GM23338 (cell line): ENCODE measurements around the gene SNCA. TPM values are rescaled to one million over a fixed set of nuclear protein-coding genes. Genes with fewer than 3 reads are reported as not detected.

Experiments used
- ATAC-seq: fragments of 200-7000 bp; cut with Tn5 transposase; 3 replicates; pipeline ENCODE4 v1.9.1; 2020
- DNase-seq: peaks from one replicate; pipeline ENCODE4 v3.0.0-alpha.2; 2015; ENCODE audit warnings: low spot score
- H2AFZ ChIP-seq: fragments of 200-600 bp; sonication (generic); 2 replicates; pipeline ENCODE4 v1.8.0; 2016; ENCODE audit warnings: antibody characterized with exemption, mild to moderate bottlenecking, moderate library complexity
- H3F3A ChIP-seq: fragments of 200-600 bp; sonication (generic); replicated peaks from 2 replicates; pipeline ENCODE4 v1.8.0; 2017; ENCODE audit warnings: antibody characterized with exemption, mixed run types, low read depth
- H3K27ac ChIP-seq: fragments of 200-600 bp; sonication (generic); 2 replicates; pipeline ENCODE4 v1.6.1; 2016; ENCODE audit warnings: low read depth
- H3K27me3 ChIP-seq: fragments of 200-600 bp; sonication (generic); 2 replicates; pipeline ENCODE4 v1.8.0; 2016; ENCODE audit warnings: mild to moderate bottlenecking, mixed run types, moderate library complexity; ENCODE audit not compliant: insufficient read depth
- H3K36me3 ChIP-seq: fragments of 200-600 bp; sonication (generic); 2 replicates; pipeline ENCODE4 v1.8.0; 2016; ENCODE audit warnings: mild to moderate bottlenecking; ENCODE audit not compliant: insufficient read depth
- H3K4me1 ChIP-seq: fragments of 200-600 bp; sonication (generic); 2 replicates; pipeline ENCODE4 v1.8.0; 2016; ENCODE audit warnings: mild to moderate bottlenecking, moderate library complexity; ENCODE audit not compliant: insufficient read depth
- H3K4me2 ChIP-seq: fragments of 200-600 bp; sonication (generic); 2 replicates; pipeline ENCODE4 v1.7.1; 2017; ENCODE audit warnings: mixed run types
- H3K4me3 ChIP-seq: fragments of 200-600 bp; sonication (generic); 2 replicates; pipeline ENCODE4 v1.6.1; 2016; ENCODE audit warnings: mixed run types
- H3K79me2 ChIP-seq: fragments of 200-600 bp; sonication (generic); replicated peaks from 2 replicates; pipeline ENCODE4 v1.8.0; 2017; ENCODE audit warnings: mild to moderate bottlenecking; ENCODE audit not compliant: insufficient read depth
- H3K9me2 ChIP-seq: fragments of 200-600 bp; sonication (generic); 2 replicates; pipeline ENCODE4 v1.8.0; 2017; ENCODE audit not compliant: insufficient read depth
- H4K20me1 ChIP-seq: fragments of 200-600 bp; sonication (generic); replicated peaks from 2 replicates; pipeline ENCODE4 v1.8.0; 2017; ENCODE audit warnings: mild to moderate bottlenecking; ENCODE audit not compliant: insufficient read depth
- H3K27ac Mint-ChIP-seq: 2 replicates; pipeline ENCODE4 v1.8.0; 2020; ENCODE audit warnings: inconsistent platforms, mild to moderate bottlenecking, moderate library complexity, mixed read lengths
- H3K27me3 Mint-ChIP-seq: 3 replicates; pipeline ENCODE4 v1.8.0; 2022; ENCODE audit warnings: low read depth, mild to moderate bottlenecking, moderate library complexity, mixed read lengths, inconsistent platforms; ENCODE audit not compliant: insufficient read depth, poor library complexity
- H3K36me3 Mint-ChIP-seq: 3 replicates; pipeline ENCODE4 v1.8.0; 2021; ENCODE audit warnings: low read depth, mild to moderate bottlenecking, inconsistent platforms, moderate library complexity, mixed read lengths
- H3K4me1 Mint-ChIP-seq: 3 replicates; pipeline ENCODE4 v1.8.0; 2020; ENCODE audit warnings: mild to moderate bottlenecking, inconsistent platforms, mixed read lengths
- H3K4me3 Mint-ChIP-seq: 3 replicates; pipeline ENCODE4 v1.8.0; 2021; ENCODE audit warnings: moderate library complexity, mild to moderate bottlenecking, inconsistent platforms, mixed read lengths
- H3K9me3 Mint-ChIP-seq: 3 replicates; pipeline ENCODE4 v1.8.0; 2020; ENCODE audit warnings: moderate library complexity, mild to moderate bottlenecking, inconsistent platforms, mixed read lengths
- polyA plus RNA-seq: library from polyadenylated mRNA; unstranded; fragments of >200 nt; fragmentation: Nextera tagmentation; extraction: Ambion mirVana; gene quantifications from 2 replicates; pipeline ENCODE4 v1.2.1, GENCODE V29; 2016
- total RNA-seq: library from RNA; depleted of rRNA; stranded (reverse); fragments of >200 nt; shearing (Covaris generic); gene quantifications from 2 replicates; pipeline ENCODE4 v1.2.3, GENCODE V29; 2014
- TF ChIP-seq, protein P1 (sequence below): fragments of 250-450 bp; sonication (Bioruptor Pico); IDR thresholded peaks from 2 replicates; pipeline ENCODE4 v1.5.0; 2020; ENCODE audit warnings: mild to moderate bottlenecking, moderate library complexity
- TF ChIP-seq, protein P2 (sequence below): IDR thresholded peaks from one replicate; pipeline ENCODE4 v1.6.1; 2018; ENCODE audit warnings: antibody characterized with exemption; ENCODE audit not compliant: unreplicated experiment

SNCA gene
- total and polyA plus RNA-seq, 2 experiments from 2014 or later: 15.6 to 31.1 TPM

DNA sequence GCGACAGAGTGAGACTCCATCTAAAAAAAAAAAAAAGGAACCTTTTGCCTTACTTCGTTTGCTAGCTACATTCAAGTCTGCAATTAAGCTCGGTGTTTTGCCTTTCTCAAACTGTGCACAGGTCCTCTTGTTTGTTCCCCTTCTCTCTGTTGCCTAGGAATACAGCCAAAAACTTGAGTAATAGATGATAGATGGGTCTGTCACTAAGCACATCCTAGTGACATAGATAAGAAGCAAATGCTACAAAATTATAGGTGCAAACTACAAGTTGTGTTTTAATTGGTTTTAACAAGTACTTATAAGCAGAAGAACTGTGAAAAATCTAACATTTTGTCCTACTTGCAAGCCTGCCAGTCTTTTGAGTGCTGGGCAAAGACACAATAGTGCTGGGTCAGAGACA lies 95.2 kb downstream of the SNCA start:
- Histone ChIP-seq H3F3A (no peaks in the 10 kb centered on the region), H4K20me1 (no peaks in the 10 kb centered on the region), H3K4me2 (no peak overlapping the region), H3K27me3 (no peaks in the 10 kb centered on the region), H2AFZ (no peak overlapping the region), H3K4me1 (no peaks in the 10 kb centered on the region), H3K4me3 (no peak overlapping the region), H3K9me2 (no peaks in the 10 kb centered on the region), H3K27ac (no peak overlapping the region), H3K36me3 (no peaks in the 10 kb centered on the region), H3K79me2 (no peaks in the 10 kb centered on the region)
- TF ChIP-seq, protein P1, sequence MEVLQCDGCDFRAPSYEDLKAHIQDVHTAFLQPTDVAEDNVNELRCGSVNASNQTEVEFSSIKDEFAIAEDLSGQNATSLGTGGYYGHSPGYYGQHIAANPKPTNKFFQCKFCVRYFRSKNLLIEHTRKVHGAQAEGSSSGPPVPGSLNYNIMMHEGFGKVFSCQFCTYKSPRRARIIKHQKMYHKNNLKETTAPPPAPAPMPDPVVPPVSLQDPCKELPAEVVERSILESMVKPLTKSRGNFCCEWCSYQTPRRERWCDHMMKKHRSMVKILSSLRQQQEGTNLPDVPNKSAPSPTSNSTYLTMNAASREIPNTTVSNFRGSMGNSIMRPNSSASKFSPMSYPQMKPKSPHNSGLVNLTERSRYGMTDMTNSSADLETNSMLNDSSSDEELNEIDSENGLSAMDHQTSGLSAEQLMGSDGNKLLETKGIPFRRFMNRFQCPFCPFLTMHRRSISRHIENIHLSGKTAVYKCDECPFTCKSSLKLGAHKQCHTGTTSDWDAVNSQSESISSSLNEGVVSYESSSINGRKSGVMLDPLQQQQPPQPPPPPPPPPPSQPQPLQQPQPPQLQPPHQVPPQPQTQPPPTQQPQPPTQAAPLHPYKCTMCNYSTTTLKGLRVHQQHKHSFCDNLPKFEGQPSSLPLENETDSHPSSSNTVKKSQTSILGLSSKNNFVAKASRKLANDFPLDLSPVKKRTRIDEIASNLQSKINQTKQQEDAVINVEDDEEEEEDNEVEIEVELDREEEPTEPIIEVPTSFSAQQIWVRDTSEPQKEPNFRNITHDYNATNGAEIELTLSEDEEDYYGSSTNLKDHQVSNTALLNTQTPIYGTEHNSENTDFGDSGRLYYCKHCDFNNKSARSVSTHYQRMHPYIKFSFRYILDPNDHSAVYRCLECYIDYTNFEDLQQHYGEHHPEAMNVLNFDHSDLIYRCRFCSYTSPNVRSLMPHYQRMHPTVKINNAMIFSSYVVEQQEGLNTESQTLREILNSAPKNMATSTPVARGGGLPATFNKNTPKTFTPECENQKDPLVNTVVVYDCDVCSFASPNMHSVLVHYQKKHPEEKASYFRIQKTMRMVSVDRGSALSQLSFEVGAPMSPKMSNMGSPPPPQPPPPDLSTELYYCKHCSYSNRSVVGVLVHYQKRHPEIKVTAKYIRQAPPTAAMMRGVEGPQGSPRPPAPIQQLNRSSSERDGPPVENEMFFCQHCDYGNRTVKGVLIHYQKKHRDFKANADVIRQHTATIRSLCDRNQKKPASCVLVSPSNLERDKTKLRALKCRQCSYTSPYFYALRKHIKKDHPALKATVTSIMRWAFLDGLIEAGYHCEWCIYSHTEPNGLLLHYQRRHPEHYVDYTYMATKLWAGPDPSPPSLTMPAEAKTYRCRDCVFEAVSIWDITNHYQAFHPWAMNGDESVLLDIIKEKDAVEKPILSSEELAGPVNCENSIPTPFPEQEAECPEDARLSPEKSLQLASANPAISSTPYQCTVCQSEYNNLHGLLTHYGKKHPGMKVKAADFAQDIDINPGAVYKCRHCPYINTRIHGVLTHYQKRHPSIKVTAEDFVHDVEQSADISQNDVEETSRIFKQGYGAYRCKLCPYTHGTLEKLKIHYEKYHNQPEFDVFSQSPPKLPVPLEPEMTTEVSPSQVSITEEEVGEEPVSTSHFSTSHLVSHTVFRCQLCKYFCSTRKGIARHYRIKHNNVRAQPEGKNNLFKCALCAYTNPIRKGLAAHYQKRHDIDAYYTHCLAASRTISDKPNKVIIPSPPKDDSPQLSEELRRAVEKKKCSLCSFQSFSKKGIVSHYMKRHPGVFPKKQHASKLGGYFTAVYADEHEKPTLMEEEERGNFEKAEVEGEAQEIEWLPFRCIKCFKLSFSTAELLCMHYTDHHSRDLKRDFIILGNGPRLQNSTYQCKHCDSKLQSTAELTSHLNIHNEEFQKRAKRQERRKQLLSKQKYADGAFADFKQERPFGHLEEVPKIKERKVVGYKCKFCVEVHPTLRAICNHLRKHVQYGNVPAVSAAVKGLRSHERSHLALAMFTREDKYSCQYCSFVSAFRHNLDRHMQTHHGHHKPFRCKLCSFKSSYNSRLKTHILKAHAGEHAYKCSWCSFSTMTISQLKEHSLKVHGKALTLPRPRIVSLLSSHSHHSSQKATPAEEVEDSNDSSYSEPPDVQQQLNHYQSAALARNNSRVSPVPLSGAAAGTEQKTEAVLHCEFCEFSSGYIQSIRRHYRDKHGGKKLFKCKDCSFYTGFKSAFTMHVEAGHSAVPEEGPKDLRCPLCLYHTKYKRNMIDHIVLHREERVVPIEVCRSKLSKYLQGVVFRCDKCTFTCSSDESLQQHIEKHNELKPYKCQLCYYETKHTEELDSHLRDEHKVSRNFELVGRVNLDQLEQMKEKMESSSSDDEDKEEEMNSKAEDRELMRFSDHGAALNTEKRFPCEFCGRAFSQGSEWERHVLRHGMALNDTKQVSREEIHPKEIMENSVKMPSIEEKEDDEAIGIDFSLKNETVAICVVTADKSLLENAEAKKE (CRISPR knock-in tag): no peak
- TF ChIP-seq, protein P2, sequence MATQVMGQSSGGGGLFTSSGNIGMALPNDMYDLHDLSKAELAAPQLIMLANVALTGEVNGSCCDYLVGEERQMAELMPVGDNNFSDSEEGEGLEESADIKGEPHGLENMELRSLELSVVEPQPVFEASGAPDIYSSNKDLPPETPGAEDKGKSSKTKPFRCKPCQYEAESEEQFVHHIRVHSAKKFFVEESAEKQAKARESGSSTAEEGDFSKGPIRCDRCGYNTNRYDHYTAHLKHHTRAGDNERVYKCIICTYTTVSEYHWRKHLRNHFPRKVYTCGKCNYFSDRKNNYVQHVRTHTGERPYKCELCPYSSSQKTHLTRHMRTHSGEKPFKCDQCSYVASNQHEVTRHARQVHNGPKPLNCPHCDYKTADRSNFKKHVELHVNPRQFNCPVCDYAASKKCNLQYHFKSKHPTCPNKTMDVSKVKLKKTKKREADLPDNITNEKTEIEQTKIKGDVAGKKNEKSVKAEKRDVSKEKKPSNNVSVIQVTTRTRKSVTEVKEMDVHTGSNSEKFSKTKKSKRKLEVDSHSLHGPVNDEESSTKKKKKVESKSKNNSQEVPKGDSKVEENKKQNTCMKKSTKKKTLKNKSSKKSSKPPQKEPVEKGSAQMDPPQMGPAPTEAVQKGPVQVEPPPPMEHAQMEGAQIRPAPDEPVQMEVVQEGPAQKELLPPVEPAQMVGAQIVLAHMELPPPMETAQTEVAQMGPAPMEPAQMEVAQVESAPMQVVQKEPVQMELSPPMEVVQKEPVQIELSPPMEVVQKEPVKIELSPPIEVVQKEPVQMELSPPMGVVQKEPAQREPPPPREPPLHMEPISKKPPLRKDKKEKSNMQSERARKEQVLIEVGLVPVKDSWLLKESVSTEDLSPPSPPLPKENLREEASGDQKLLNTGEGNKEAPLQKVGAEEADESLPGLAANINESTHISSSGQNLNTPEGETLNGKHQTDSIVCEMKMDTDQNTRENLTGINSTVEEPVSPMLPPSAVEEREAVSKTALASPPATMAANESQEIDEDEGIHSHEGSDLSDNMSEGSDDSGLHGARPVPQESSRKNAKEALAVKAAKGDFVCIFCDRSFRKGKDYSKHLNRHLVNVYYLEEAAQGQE: no peak
- DNase-seq: no peak
- no peak for ATAC-seq
- Mint-ChIP-seq H3K36me3 (no peaks in the 10 kb centered on the region), H3K4me3 (no peak overlapping the region), H3K9me3 (no peaks in the 10 kb centered on the region), H3K27me3 (no peaks in the 10 kb centered on the region), H3K27ac (no peak overlapping the region), H3K4me1 (no peaks in the 10 kb centered on the region)
